IMR-90 (cell line): ENCODE results near the gene CFAP70. TPM values are rescaled to one million over a fixed set of nuclear protein-coding genes. Genes with fewer than 3 reads are reported as not detected.

ENCODE experiments used
- ATAC-seq: fragments of 200-7000 bp; cut with Tn5 transposase; 2 replicates; pipeline ENCODE4 v1.9.1; 2020; ENCODE audit warnings: low read depth, mild to moderate bottlenecking, moderate library complexity
- BruUV-seq: library from RNA; stranded (reverse); fragments of 400-500 nt; replicated peaks from 2 replicates; lab custom pipeline; 2021; lab: Mats Ljungman, UMichigan
- CTCF ChIA-PET: fragments of 300-600 bp; formaldehyde crosslinking; extraction: SDS; loops from one replicate; lab custom pipeline; 2021; ENCODE audit warnings: antibody characterized with exemption; lab: Yijun Ruan, JAX
- POLR2A ChIA-PET: fragments of 300-600 bp; sonication (Branson Sonifier 250); formaldehyde crosslinking; loops from one replicate; lab custom pipeline; 2022; ENCODE audit warnings: antibody characterized with exemption; ENCODE audit not compliant: unreplicated experiment; lab: Charles Lee
- DNase-seq: peaks from one replicate; pipeline ENCODE4 v3.0.0; 2013
- H2AFZ ChIP-seq: replicated peaks from 2 replicates; pipeline ENCODE3; 2013; ENCODE audit warnings: low read length, mild to moderate bottlenecking; ENCODE audit not compliant: poor library complexity
- H2AK5ac ChIP-seq: 2 replicates; pipeline ENCODE4 v1.6.1; 2013; ENCODE audit warnings: low read depth, low read length, inconsistent platforms
- H2AK9ac ChIP-seq: replicated peaks from 2 replicates; pipeline ENCODE3; 2013; ENCODE audit warnings: mild to moderate bottlenecking, low read depth, low read length, moderate library complexity; ENCODE audit not compliant: poor library complexity
- H2BK120ac ChIP-seq: 2 replicates; pipeline ENCODE4 v1.6.1; 2013; ENCODE audit warnings: low read depth, low read length, inconsistent platforms
- H2BK15ac ChIP-seq: 3 replicates; pipeline ENCODE4 v1.6.1; 2013; ENCODE audit warnings: low read depth, low read length, inconsistent platforms
- H2BK20ac ChIP-seq: 2 replicates; pipeline ENCODE4 v1.6.1; 2013; ENCODE audit warnings: low read depth, mild to moderate bottlenecking, inconsistent platforms, low read length, moderate library complexity
- H2BK5ac ChIP-seq: 2 replicates; pipeline ENCODE4 v1.6.1; 2013; ENCODE audit warnings: mild to moderate bottlenecking, low read depth, low read length, inconsistent platforms; ENCODE audit not compliant: poor library complexity, severe bottlenecking
- H3K14ac ChIP-seq: replicated peaks from 2 replicates; pipeline ENCODE4 v1.6.1; 2013; ENCODE audit warnings: low read depth, low read length, inconsistent platforms
- H3K18ac ChIP-seq: 2 replicates; pipeline ENCODE4 v1.6.1; 2013; ENCODE audit warnings: low read depth, low read length, control low read depth
- H3K23ac ChIP-seq: 2 replicates; pipeline ENCODE4 v1.6.1; 2013; ENCODE audit warnings: low read depth, low read length, inconsistent platforms
- H3K27ac ChIP-seq: 2 replicates; pipeline ENCODE4 v1.5.1; 2013; ENCODE audit warnings: mild to moderate bottlenecking, control low read depth, low read length; ENCODE audit not compliant: insufficient read depth
- H3K27me3 ChIP-seq: 2 replicates; pipeline ENCODE4 v1.6.1; 2013; ENCODE audit warnings: low read length; ENCODE audit not compliant: control insufficient read depth, insufficient read depth
- H3K36me3 ChIP-seq: 2 replicates; pipeline ENCODE4 v1.6.1; 2013; ENCODE audit warnings: low read length, mixed read lengths; ENCODE audit not compliant: control insufficient read depth, insufficient read depth
- H3K4ac ChIP-seq: 2 replicates; pipeline ENCODE4 v1.6.1; 2013; ENCODE audit warnings: low read depth, low read length, inconsistent platforms
- H3K4me1 ChIP-seq: 2 replicates; pipeline ENCODE4 v1.6.1; 2013; ENCODE audit warnings: low read length, mixed read lengths; ENCODE audit not compliant: control insufficient read depth, insufficient read depth
- H3K4me2 ChIP-seq: 2 replicates; pipeline ENCODE4 v1.6.1; 2013; ENCODE audit warnings: low read depth, mild to moderate bottlenecking, control low read depth, low read length, moderate library complexity
- H3K4me3 ChIP-seq: 2 replicates; pipeline ENCODE4 v1.5.1; 2013; ENCODE audit warnings: low read depth, mild to moderate bottlenecking, control low read depth, low read length, moderate library complexity; ENCODE audit not compliant: insufficient read depth
- H3K56ac ChIP-seq: 2 replicates; pipeline ENCODE4 v1.6.1; 2013; ENCODE audit warnings: low read length, inconsistent platforms; ENCODE audit not compliant: insufficient read depth; ENCODE audit errors: extremely low read depth
- H3K79me1 ChIP-seq, 2 experiments: 2 replicates each; pipeline ENCODE4 v1.6.1; 2013; ENCODE audit warnings: low read length in 2 of 2, inconsistent platforms in 1 of 2, low read depth in 1 of 2
- H3K9ac ChIP-seq: 2 replicates; pipeline ENCODE4 v1.6.1; 2013; ENCODE audit warnings: low read depth, low read length, control low read depth
- H3K9me1 ChIP-seq: 2 replicates; pipeline ENCODE4 v1.6.1; 2013; ENCODE audit warnings: low read length, inconsistent platforms; ENCODE audit not compliant: insufficient read depth
- H3K9me3 ChIP-seq: 2 replicates; pipeline ENCODE4 v1.6.1; 2013; ENCODE audit warnings: low read length; ENCODE audit not compliant: control insufficient read depth, insufficient read depth
- H4K20me1 ChIP-seq: 2 replicates; pipeline ENCODE4 v1.6.1; 2013; ENCODE audit warnings: low read length, inconsistent platforms; ENCODE audit not compliant: insufficient read depth
- H4K5ac ChIP-seq: 2 replicates; pipeline ENCODE4 v1.6.1; 2013; ENCODE audit warnings: mild to moderate bottlenecking, low read depth, low read length, control low read depth
- H4K8ac ChIP-seq, 2 experiments: 2 replicates each; pipeline ENCODE4 v1.6.1; 2013; ENCODE audit warnings: low read depth in 2 of 2, low read length in 2 of 2, control low read depth in 1 of 2, inconsistent platforms in 1 of 2
- H4K91ac ChIP-seq: 2 replicates; pipeline ENCODE4 v1.6.1; 2013; ENCODE audit warnings: low read depth, low read length, inconsistent platforms; ENCODE audit not compliant: insufficient read depth
- BHLHE40 ChIP-seq: fragments of 150-350 bp; IDR thresholded peaks from 2 replicates; pipeline ENCODE4 v1.6.1; 2016; ENCODE audit warnings: mild to moderate bottlenecking, low read depth, low read length
- CEBPB ChIP-seq: IDR thresholded peaks from 2 replicates; pipeline ENCODE4 v1.6.1; 2012; ENCODE audit warnings: low read depth, low read length, improper control_type of control experiment
- CHD1 ChIP-seq: IDR thresholded peaks from 2 replicates; pipeline ENCODE4 v1.6.1; 2012; ENCODE audit warnings: low read depth, low read length, improper control_type of control experiment
- CTCF ChIP-seq: conservative IDR thresholded peaks from 2 replicates; pipeline ENCODE4 v1.5.1; 2012; ENCODE audit warnings: mild to moderate bottlenecking, low read depth, low read length, improper control_type of control experiment
- ELK1 ChIP-seq: fragments of 150-350 bp; IDR thresholded peaks from 2 replicates; pipeline ENCODE4 v1.6.1; 2016; ENCODE audit warnings: low read depth, mild to moderate bottlenecking, low read length, moderate library complexity, borderline replicate concordance
- FOS ChIP-seq: fragments of 150-350 bp; IDR thresholded peaks from 2 replicates; pipeline ENCODE4 v1.6.1; 2016; ENCODE audit warnings: low read depth, low read length
- MAFK ChIP-seq: IDR thresholded peaks from 2 replicates; pipeline ENCODE4 v1.6.1; 2012; ENCODE audit warnings: low read depth, low read length, improper control_type of control experiment
- MAZ ChIP-seq: IDR thresholded peaks from 2 replicates; pipeline ENCODE4 v1.6.1; 2012; ENCODE audit warnings: low read depth, mild to moderate bottlenecking, low read length, improper control_type of control experiment, moderate library complexity, borderline replicate concordance
- MXI1 ChIP-seq: IDR thresholded peaks from 2 replicates; pipeline ENCODE4 v1.6.1; 2012; ENCODE audit warnings: low read depth, mild to moderate bottlenecking, low read length, moderate library complexity, borderline replicate concordance
- NFE2L2 ChIP-seq: fragments of 150-350 bp; IDR thresholded peaks from 2 replicates; pipeline ENCODE4 v1.6.1; 2016; ENCODE audit warnings: low read depth, mild to moderate bottlenecking, low read length
- POLR2A ChIP-seq: IDR thresholded peaks from 2 replicates; pipeline ENCODE4 v1.6.1; 2012; ENCODE audit warnings: mild to moderate bottlenecking, low read depth, low read length
- RAD21 ChIP-seq: IDR thresholded peaks from 2 replicates; pipeline ENCODE4 v1.6.1; 2012; ENCODE audit warnings: low read length, improper control_type of control experiment
- RCOR1 ChIP-seq: IDR thresholded peaks from 2 replicates; pipeline ENCODE4 v1.6.1; 2012; ENCODE audit warnings: mild to moderate bottlenecking, low read length, improper control_type of control experiment; ENCODE audit not compliant: insufficient replicate concordance
- RFX5 ChIP-seq: IDR thresholded peaks from 2 replicates; pipeline ENCODE4 v1.8.0; 2012; ENCODE audit warnings: low read depth, mild to moderate bottlenecking, low read length, moderate library complexity
- SMC3 ChIP-seq: fragments of 150-350 bp; IDR thresholded peaks from 2 replicates; pipeline ENCODE4 v1.6.1; 2016; ENCODE audit warnings: low read depth, mild to moderate bottlenecking, antibody characterized with exemption, low read length, moderate library complexity
- USF2 ChIP-seq: fragments of 150-350 bp; IDR thresholded peaks from 2 replicates; pipeline ENCODE4 v1.6.1; 2017; ENCODE audit warnings: mild to moderate bottlenecking, antibody characterized with exemption, low read length, low read depth
- WGBS, 2 experiments: methylation state at CpG; one replicate each; pipeline versions ENCODE4 v1.1.5 to v1.1.7; 2013; ENCODE audit warnings: missing lambda C conversion rate in 2 of 2; ENCODE audit not compliant: insufficient read length in 1 of 2; ENCODE audit errors: extremely low coverage in 2 of 2; 5-methylcytosine and 5-hydroxymethylcytosine counted together
- dilution Hi-C: fragments of 300-500 bp; cut with HindIII; formaldehyde crosslinking; loops from one replicate; pipeline ENCODE4 v1.14.3; 2018; ENCODE audit warnings: low sequenced_read_pairs; ENCODE audit not compliant: unreplicated experiment
- in situ Hi-C: fragments of 300-500 bp; cut with MboI; formaldehyde crosslinking; loops from 3 replicates; pipeline ENCODE4 v1.14.3; 2019; ENCODE audit warnings: low sequenced_read_pairs, inconsistent platforms, mixed read lengths
- intact Hi-C: fragments of 100-400 bp; cut with micrococcal nuclease; formaldehyde crosslinking; loops from 2 replicates; pipeline ENCODE4 v1.10.0; 2022
- polyA plus RNA-seq, 3 experiments: library from polyadenylated mRNA; depleted of rRNA; stranded (reverse); fragments of >200 nt; gene quantifications; 2 replicates each; pipeline ENCODE4 v1.2.3, GENCODE V29; 2012; ENCODE audit warnings: low replicate concordance in 1 of 3
- total RNA-seq: library from RNA; depleted of rRNA; stranded (reverse); fragments of >200 nt; gene quantifications from 2 replicates; pipeline ENCODE4 v1.2.3, GENCODE V29; 2012

The CFAP70 gene
- total and polyA plus RNA-seq, 2 of the 4 experiments (the other 2 are of a cell fraction) = 0.15 to 0.18 TPM

- Histone ChIP-seq H3K14ac (no peak overlapping the region), H4K5ac (no peak overlapping the region), H2AFZ (no peak overlapping the region), H2AK9ac (no peak overlapping the region), H2BK120ac (no peak overlapping the region), H4K20me1 (no peaks in the 10 kb centered on the region), H3K9me1 (no peaks in the 10 kb centered on the region), H2BK5ac (no peak overlapping the region), H3K9me3 (no peaks in the 10 kb centered on the region), H2BK15ac (no peak overlapping the region), H2BK20ac (no peak overlapping the region), H3K4me1 (no peaks in the 10 kb centered on the region), H3K79me1 (no peaks in the 10 kb centered on the region), H2AK5ac (no peak overlapping the region), H3K4ac (no peak overlapping the region), H3K27me3 (peaks cover 2% of the 10 kb centered on the region; the same call in 1 of the 2 replicates), H3K4me2 (no peak overlapping the region), H3K36me3 (no peaks in the 10 kb centered on the region), H4K91ac (no peak overlapping the region), H3K27ac (no peak overlapping the region), H3K9ac (no peak overlapping the region), H3K4me3 (no peak overlapping the region), H3K23ac (no peak overlapping the region), H3K18ac (no peak overlapping the region), H4K8ac (no peak overlapping the region), H3K56ac (no peak overlapping the region)
- BruUV-seq = no TSS peak
- intact Hi-C loops (loop anchor here (10.0 kb wide), 1 partner anchor 145 kb away; no protein-coding TSS in a partner anchor), dilution Hi-C loops (no loop called here), in situ Hi-C loops (no loop called here)
- WGBS, 2 experiments = 40% methylated on average over 1 of the region's 7 CpGs; no CpG with 5 or more reads in 1 of the 2 experiments
- POLR2A ChIA-PET = no interaction called here
- TF ChIP-seq NFE2L2 = no peak
- TF ChIP-seq CTCF = no peak
- TF ChIP-seq POLR2A = no peak
- no peak for TF ChIP-seq BHLHE40
- TF ChIP-seq RFX5 = no peak
- TF ChIP-seq MAZ = no peak
- TF ChIP-seq SMC3 = no peak
- TF ChIP-seq RAD21 = no peak
- no peak for TF ChIP-seq CEBPB
- TF ChIP-seq CHD1 = no peak
- TF ChIP-seq RCOR1 = no peak
- no peak for TF ChIP-seq MXI1
- no peak for TF ChIP-seq MAFK
- no peak for TF ChIP-seq USF2
- no peak for TF ChIP-seq FOS
- no peak for TF ChIP-seq ELK1
- CTCF ChIA-PET = no interaction called here
- no peak for ATAC-seq
- no peak for DNase-seq
These were observed 19.2 kb downstream of the CFAP70 start for GRCh38 chr10:73339436-73339835.
